RWPE2 (cell line): ENCODE measurements around the gene C8B.

Source experiments
- ATAC-seq: fragments of 200-7000 bp; cut with Tn5 transposase; 3 replicates; pipeline ENCODE4 v1.9.1; 2021; ENCODE audit warnings: low read depth
- DNase-seq: peaks from one replicate; pipeline ENCODE4 v3.0.0-alpha.2; 2020; ENCODE audit warnings: low spot score
- H3K27ac ChIP-seq: fragments of 450-650 bp; 2 replicates; pipeline ENCODE4 v1.5.1; 2017; ENCODE audit warnings: mild to moderate bottlenecking; ENCODE audit not compliant: poor library complexity, severe bottlenecking
- H3K27me3 ChIP-seq: fragments of 250-450 bp; sonication (Bioruptor Pico); 2 replicates; pipeline ENCODE4 v1.5.1; 2021; ENCODE audit warnings: mild to moderate bottlenecking, moderate library complexity; ENCODE audit not compliant: insufficient read depth, poor library complexity, severe bottlenecking
- H3K36me3 ChIP-seq: fragments of 250-450 bp; sonication (Bioruptor Pico); 2 replicates; pipeline ENCODE4 v1.5.1; 2020; ENCODE audit warnings: low read depth, mild to moderate bottlenecking, moderate library complexity
- H3K4me1 ChIP-seq: fragments of 250-450 bp; sonication (Bioruptor Pico); 2 replicates; pipeline ENCODE4 v1.5.1; 2021; ENCODE audit warnings: mild to moderate bottlenecking, moderate library complexity; ENCODE audit not compliant: insufficient read depth, poor library complexity, severe bottlenecking
- H3K4me3 ChIP-seq: fragments of 250-450 bp; sonication (Bioruptor Pico); 2 replicates; pipeline ENCODE4 v1.5.1; 2021; ENCODE audit warnings: mild to moderate bottlenecking, moderate library complexity; ENCODE audit not compliant: severe bottlenecking
- H3K9me3 ChIP-seq: fragments of 250-450 bp; sonication (Bioruptor Pico); 2 replicates; pipeline ENCODE4 v1.5.1; 2021; ENCODE audit warnings: mild to moderate bottlenecking, moderate library complexity; ENCODE audit not compliant: severe bottlenecking
- CTCF ChIP-seq: fragments of 450-650 bp; IDR thresholded peaks from one replicate; pipeline ENCODE4 v1.5.1; 2017; ENCODE audit warnings: mild to moderate bottlenecking, moderate library complexity; ENCODE audit not compliant: poor library complexity, severe bottlenecking

The C8B gene

GRCh38 chr1:56963667-56964066 is 2.1 kb downstream of the C8B start:
- Histone ChIP-seq H3K36me3 (no peaks in the 10 kb centered on the region), H3K27me3 (no peaks in the 10 kb centered on the region), H3K4me3 (no peak overlapping the region), H3K9me3 (no peaks in the 10 kb centered on the region), H3K4me1 (no peaks in the 10 kb centered on the region), H3K27ac (no peak overlapping the region)
- TF ChIP-seq CTCF, result no peak
- ATAC-seq (no peak), DNase-seq (no peak)

- Histone ChIP-seq H3K4me3 (no peak overlapping the region), H3K4me1 (no peaks in the 10 kb centered on the region), H3K36me3 (no peaks in the 10 kb centered on the region), H3K9me3 (no peaks in the 10 kb centered on the region), H3K27ac (no peak overlapping the region), H3K27me3 (no peaks in the 10 kb centered on the region)
- TF ChIP-seq CTCF, result no peak
- ATAC-seq (no peak), DNase-seq (no peak)
Measured at GRCh38 chr1:56961426-56961825, 4.4 kb downstream of the C8B start.

- DNase-seq, result no peak
- H3K4me3 ChIP-seq, result no peak overlapping the region
- TF ChIP-seq CTCF, result no peak
- no peak for ATAC-seq
- no peaks in the 10 kb centered on the region for H3K9me3 ChIP-seq
- H3K27ac ChIP-seq, result no peak overlapping the region
- no peaks in the 10 kb centered on the region for H3K36me3 ChIP-seq
- H3K4me1 ChIP-seq, result no peaks in the 10 kb centered on the region
- no peaks in the 10 kb centered on the region for H3K27me3 ChIP-seq
Measured at GRCh38 chr1:56958526-56958925, 7.3 kb downstream of the C8B start.

GRCh38 chr1:56957931-56958330 is 7.9 kb downstream of the C8B start:
- TF ChIP-seq CTCF, result no peak
- Histone ChIP-seq H3K9me3 (no peaks in the 10 kb centered on the region), H3K27ac (no peak overlapping the region), H3K36me3 (no peaks in the 10 kb centered on the region), H3K4me3 (no peak overlapping the region), H3K4me1 (no peaks in the 10 kb centered on the region), H3K27me3 (no peaks in the 10 kb centered on the region)
- DNase-seq (no peak), ATAC-seq (no peak)

- no peaks in the 10 kb centered on the region for H3K9me3 ChIP-seq
- ATAC-seq (no peak), DNase-seq (no peak)
- no peaks in the 10 kb centered on the region for H3K36me3 ChIP-seq
- H3K4me3 ChIP-seq, result no peak overlapping the region
- no peak overlapping the region for H3K27ac ChIP-seq
- no peak for TF ChIP-seq CTCF
- H3K4me1 ChIP-seq, result no peaks in the 10 kb centered on the region
- no peaks in the 10 kb centered on the region for H3K27me3 ChIP-seq
Measured at GRCh38 chr1:56954664-56955063, 11.2 kb downstream of the C8B start.
